MM.1S (cell line): ENCODE results near the gene DNER.

Experiments
- DNase-seq: peaks from one replicate; pipeline ENCODE4 v3.0.0-alpha.2; 2015
- H2AFZ ChIP-seq: fragments of 300-600 bp; sonication (generic); 2 replicates; pipeline ENCODE4 v1.6.0; 2016; ENCODE audit warnings: antibody characterized with exemption, low read length
- H3F3A ChIP-seq: fragments of 300-600 bp; sonication (generic); 2 replicates; pipeline ENCODE4 v1.6.1; 2016; ENCODE audit warnings: mild to moderate bottlenecking, antibody characterized with exemption, low read length, moderate library complexity, mixed read lengths; ENCODE audit not compliant: insufficient read depth
- H3K27ac ChIP-seq: fragments of 300-600 bp; sonication (generic); 2 replicates; pipeline ENCODE4 v1.5.1; 2016; ENCODE audit warnings: mild to moderate bottlenecking, low read length
- H3K27me3 ChIP-seq: fragments of 300-600 bp; sonication (generic); replicated peaks from 2 replicates; pipeline ENCODE4 v1.6.0; 2016; ENCODE audit warnings: low read length; ENCODE audit not compliant: insufficient read depth
- H3K36me3 ChIP-seq: fragments of 300-600 bp; sonication (generic); replicated peaks from 2 replicates; pipeline ENCODE4 v1.6.1; 2016; ENCODE audit warnings: mild to moderate bottlenecking, low read length, mixed read lengths; ENCODE audit not compliant: insufficient read depth
- H3K4me1 ChIP-seq: fragments of 300-600 bp; sonication (generic); 2 replicates; pipeline ENCODE4 v1.6.1; 2016; ENCODE audit warnings: low read length, mixed read lengths
- H3K4me2 ChIP-seq: fragments of 300-600 bp; sonication (generic); 2 replicates; pipeline ENCODE4 v1.6.0; 2016; ENCODE audit warnings: low read depth, low read length
- H3K4me3 ChIP-seq: fragments of 300-600 bp; sonication (generic); 2 replicates; pipeline ENCODE4 v1.5.1; 2016; ENCODE audit warnings: low read length, mixed read lengths
- H3K79me2 ChIP-seq: fragments of 300-600 bp; sonication (generic); 2 replicates; pipeline ENCODE4 v1.6.1; 2016; ENCODE audit warnings: mixed run types, low read length, mixed read lengths
- H3K9ac ChIP-seq: fragments of 300-600 bp; sonication (generic); 2 replicates; pipeline ENCODE4 v1.6.1; 2016; ENCODE audit warnings: low read length, mixed read lengths
- H3K9me2 ChIP-seq: fragments of 300-600 bp; sonication (generic); replicated peaks from 2 replicates; pipeline ENCODE4 v1.6.1; 2016; ENCODE audit warnings: mild to moderate bottlenecking, low read length, mixed read lengths; ENCODE audit not compliant: insufficient read depth
- H3K9me3 ChIP-seq: fragments of 300-600 bp; sonication (generic); replicated peaks from 2 replicates; pipeline ENCODE4 v1.6.1; 2016; ENCODE audit warnings: mild to moderate bottlenecking, low read length, mixed read lengths; ENCODE audit not compliant: insufficient read depth
- H4K20me1 ChIP-seq: fragments of 300-600 bp; sonication (generic); 2 replicates; pipeline ENCODE4 v1.6.1; 2016; ENCODE audit warnings: mild to moderate bottlenecking, low read length, moderate library complexity, mixed read lengths; ENCODE audit not compliant: insufficient read depth
- CTCF ChIP-seq: fragments of 300-600 bp; sonication (generic); IDR thresholded peaks from 2 replicates; pipeline ENCODE4 v1.5.1; 2016; ENCODE audit warnings: antibody characterized with exemption, low read length, mixed read lengths
- EZH2 ChIP-seq: fragments of 300-600 bp; sonication (generic); optimal IDR thresholded peaks from 2 replicates; pipeline ENCODE3; 2017; ENCODE audit warnings: low read depth, mild to moderate bottlenecking, antibody characterized with exemption, low read length, mixed read lengths
- EZH2phosphoT487 ChIP-seq: fragments of 300-600 bp; sonication (generic); IDR thresholded peaks from 2 replicates; pipeline ENCODE4 v1.6.1; 2018; ENCODE audit warnings: antibody characterized with exemption, low read length

The DNER gene

GRCh38 chr2:229426464-229426863 is 287.9 kb downstream of the DNER start:
- H3K4me2 ChIP-seq = no peak overlapping the region
- H2AFZ ChIP-seq = no peak overlapping the region
- TF ChIP-seq EZH2phosphoT487 (no peak), CTCF (no peak), EZH2 (no peak)
- H3K9me2 ChIP-seq = no peaks in the 10 kb centered on the region
- no peak overlapping the region for H3K9ac ChIP-seq
- H3K36me3 ChIP-seq = no peaks in the 10 kb centered on the region
- H3K9me3 ChIP-seq = no peaks in the 10 kb centered on the region
- no peaks in the 10 kb centered on the region for H4K20me1 ChIP-seq
- no peaks in the 10 kb centered on the region for H3K79me2 ChIP-seq
- no peak for DNase-seq
- H3K4me1 ChIP-seq = no peaks in the 10 kb centered on the region
- H3K27me3 ChIP-seq = no peaks in the 10 kb centered on the region
- no peak overlapping the region for H3K27ac ChIP-seq
- no peak overlapping the region for H3K4me3 ChIP-seq
- no peaks in the 10 kb centered on the region for H3F3A ChIP-seq

GRCh38 chr2:229425598-229425997 is 288.8 kb downstream of the DNER start:
- Histone ChIP-seq H3K4me1 (no peaks in the 10 kb centered on the region), H2AFZ (no peak overlapping the region), H3K36me3 (no peaks in the 10 kb centered on the region), H3K4me3 (no peak overlapping the region), H3K9me2 (no peaks in the 10 kb centered on the region), H3K27ac (no peak overlapping the region), H3K27me3 (no peaks in the 10 kb centered on the region), H3K9ac (no peak overlapping the region), H3K79me2 (no peaks in the 10 kb centered on the region), H3K4me2 (no peak overlapping the region), H3F3A (no peaks in the 10 kb centered on the region), H4K20me1 (no peaks in the 10 kb centered on the region), H3K9me3 (no peaks in the 10 kb centered on the region)
- TF ChIP-seq CTCF = no peak
- TF ChIP-seq EZH2 = no peak
- TF ChIP-seq EZH2phosphoT487 = no peak
- no peak for DNase-seq

- Histone ChIP-seq H3K9ac (no peak overlapping the region), H3K9me2 (no peaks in the 10 kb centered on the region), H3K4me3 (no peak overlapping the region), H3K36me3 (no peaks in the 10 kb centered on the region), H3K9me3 (no peaks in the 10 kb centered on the region), H3K27ac (no peak overlapping the region), H4K20me1 (no peaks in the 10 kb centered on the region), H3K79me2 (no peaks in the 10 kb centered on the region), H3K27me3 (no peaks in the 10 kb centered on the region), H3F3A (no peaks in the 10 kb centered on the region), H2AFZ (no peak overlapping the region), H3K4me1 (no peaks in the 10 kb centered on the region), H3K4me2 (no peak overlapping the region)
- TF ChIP-seq CTCF (no peak), EZH2 (no peak), EZH2phosphoT487 (no peak)
- no peak for DNase-seq
Measured at GRCh38 chr2:229422063-229422462, 292.3 kb downstream of the DNER start.

GRCh38 chr2:229419158-229419557 is 295.2 kb downstream of the DNER start:
- no peak for TF ChIP-seq EZH2phosphoT487
- TF ChIP-seq EZH2 = no peak
- TF ChIP-seq CTCF = no peak
- Histone ChIP-seq H3K4me1 (no peaks in the 10 kb centered on the region), H3K4me2 (no peak overlapping the region), H3K36me3 (no peaks in the 10 kb centered on the region), H3K9me3 (no peaks in the 10 kb centered on the region), H3K4me3 (no peak overlapping the region), H2AFZ (no peak overlapping the region), H3K79me2 (no peaks in the 10 kb centered on the region), H3F3A (no peaks in the 10 kb centered on the region), H3K27me3 (no peaks in the 10 kb centered on the region), H3K9me2 (no peaks in the 10 kb centered on the region), H4K20me1 (no peaks in the 10 kb centered on the region), H3K9ac (no peak overlapping the region), H3K27ac (no peak overlapping the region)
- DNase-seq = no peak
